Nephron progenitor cell (in vitro differentiated cells): ENCODE data around the gene SOX1.

Experiments
- DNase-seq: peaks from one replicate; pipeline ENCODE4 v3.0.0; 2021
- H3K27ac Mint-ChIP-seq: 2 replicates; pipeline ENCODE4 v1.8.0; 2021; ENCODE audit warnings: mild to moderate bottlenecking, moderate library complexity, mixed read lengths
- H3K27me3 Mint-ChIP-seq: 2 replicates; pipeline ENCODE4 v1.8.0; 2021; ENCODE audit warnings: mild to moderate bottlenecking, low read depth, mixed read lengths; ENCODE audit not compliant: poor library complexity
- H3K36me3 Mint-ChIP-seq: 2 replicates; pipeline ENCODE4 v1.8.0; 2021; ENCODE audit warnings: low read depth, mixed read lengths
- H3K4me1 Mint-ChIP-seq: 2 replicates; pipeline ENCODE4 v1.8.0; 2021; ENCODE audit warnings: mixed read lengths
- H3K4me3 Mint-ChIP-seq: 2 replicates; pipeline ENCODE4 v1.8.0; 2021; ENCODE audit warnings: mild to moderate bottlenecking, moderate library complexity, mixed read lengths
- H3K9me3 Mint-ChIP-seq: 2 replicates; pipeline ENCODE4 v1.8.0; 2021; ENCODE audit warnings: mild to moderate bottlenecking, moderate library complexity, mixed read lengths
- TF ChIP-seq, protein P1 (sequence below): fragments of 200-600 bp; sonication (generic); IDR thresholded peaks from 2 replicates; pipeline ENCODE4 v1.5.0; 2021; ENCODE audit warnings: antibody characterized with exemption

The SOX1 gene

DNA sequence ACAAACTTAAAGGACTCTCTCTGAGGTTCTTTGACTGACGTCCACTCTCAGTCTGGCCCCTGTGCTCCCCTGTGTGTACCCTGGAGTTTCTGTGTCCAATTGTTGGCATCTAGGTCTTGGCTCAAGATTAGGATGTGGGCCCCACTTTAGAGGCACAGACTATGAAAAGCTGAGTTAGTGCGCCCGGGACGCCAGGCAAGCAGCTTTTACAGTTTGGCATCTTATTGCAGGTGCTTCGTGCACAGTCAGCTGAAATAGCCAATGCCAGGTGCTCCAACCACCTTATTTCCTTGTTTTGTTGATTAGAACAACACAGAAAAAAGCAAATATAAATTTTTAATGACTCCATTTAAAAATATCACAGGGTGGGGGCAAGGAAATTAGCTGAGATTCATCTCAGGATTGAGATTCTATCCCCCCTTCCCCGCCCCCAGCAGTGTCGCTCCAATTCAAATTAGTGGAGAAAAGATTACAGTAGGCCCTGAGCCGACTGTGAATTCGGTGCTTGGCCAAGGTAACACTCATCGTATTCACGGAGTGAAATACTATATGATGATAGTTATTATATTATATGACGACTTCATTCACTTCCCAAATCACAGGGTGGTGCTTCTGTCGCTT lies 4.3 kb downstream of the SOX1 start:
- peaks cover 16% of the 10 kb centered on the region for H3K4me1 Mint-ChIP-seq
- peaks cover 97% of the 10 kb centered on the region for H3K27me3 Mint-ChIP-seq
- DNase-seq = no peak
- H3K9me3 Mint-ChIP-seq = no peaks in the 10 kb centered on the region
- no peaks in the 10 kb centered on the region for H3K36me3 Mint-ChIP-seq
- TF ChIP-seq, protein P1, sequence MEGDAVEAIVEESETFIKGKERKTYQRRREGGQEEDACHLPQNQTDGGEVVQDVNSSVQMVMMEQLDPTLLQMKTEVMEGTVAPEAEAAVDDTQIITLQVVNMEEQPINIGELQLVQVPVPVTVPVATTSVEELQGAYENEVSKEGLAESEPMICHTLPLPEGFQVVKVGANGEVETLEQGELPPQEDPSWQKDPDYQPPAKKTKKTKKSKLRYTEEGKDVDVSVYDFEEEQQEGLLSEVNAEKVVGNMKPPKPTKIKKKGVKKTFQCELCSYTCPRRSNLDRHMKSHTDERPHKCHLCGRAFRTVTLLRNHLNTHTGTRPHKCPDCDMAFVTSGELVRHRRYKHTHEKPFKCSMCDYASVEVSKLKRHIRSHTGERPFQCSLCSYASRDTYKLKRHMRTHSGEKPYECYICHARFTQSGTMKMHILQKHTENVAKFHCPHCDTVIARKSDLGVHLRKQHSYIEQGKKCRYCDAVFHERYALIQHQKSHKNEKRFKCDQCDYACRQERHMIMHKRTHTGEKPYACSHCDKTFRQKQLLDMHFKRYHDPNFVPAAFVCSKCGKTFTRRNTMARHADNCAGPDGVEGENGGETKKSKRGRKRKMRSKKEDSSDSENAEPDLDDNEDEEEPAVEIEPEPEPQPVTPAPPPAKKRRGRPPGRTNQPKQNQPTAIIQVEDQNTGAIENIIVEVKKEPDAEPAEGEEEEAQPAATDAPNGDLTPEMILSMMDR = no peak
- H3K27ac Mint-ChIP-seq = no peak overlapping the region
- peak overlapping the region; percentile 68 for H3K4me3 Mint-ChIP-seq

DNA sequence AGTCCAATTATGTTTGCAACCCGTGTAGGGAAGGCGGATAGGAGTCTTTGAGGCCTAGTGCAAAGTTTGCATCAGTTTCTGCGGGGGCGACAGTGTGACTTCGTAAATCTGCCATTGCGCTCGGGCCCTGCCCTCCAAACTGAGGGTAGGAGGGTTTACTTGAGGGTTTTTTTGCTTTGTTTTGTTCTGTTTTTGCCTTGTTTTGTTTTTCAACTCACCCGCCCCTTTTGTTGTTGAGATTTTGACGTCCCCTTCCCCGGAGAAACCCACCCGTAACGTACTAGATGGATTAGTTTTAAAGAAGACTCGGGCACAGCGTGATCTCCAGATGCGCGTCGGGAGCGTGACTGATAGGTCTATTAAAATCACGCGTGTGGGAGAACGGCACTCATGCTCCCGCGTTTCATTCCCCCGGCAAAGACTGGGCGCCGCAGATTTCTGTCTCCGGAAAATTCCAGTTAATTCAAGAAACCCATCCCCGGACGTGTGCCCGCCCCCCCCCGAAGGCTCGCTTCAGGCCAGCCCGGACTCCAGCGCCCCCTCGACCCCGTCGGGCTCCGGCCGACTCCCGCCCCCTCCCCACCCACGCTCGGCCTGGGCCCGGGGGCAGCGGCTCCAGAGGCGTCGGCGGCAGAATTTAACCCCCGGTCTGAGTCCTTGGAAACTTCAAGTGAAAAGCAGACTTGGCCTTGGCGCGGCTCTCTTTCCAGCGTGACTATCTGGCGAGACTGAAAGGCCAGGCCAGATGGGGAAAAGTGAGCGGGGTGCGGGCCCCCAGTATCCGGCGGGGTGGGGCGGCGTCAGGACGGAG lies 5.0 kb downstream of the SOX1 start:
- peaks cover 16% of the 10 kb centered on the region for H3K4me1 Mint-ChIP-seq
- H3K27ac Mint-ChIP-seq = no peak overlapping the region
- H3K27me3 Mint-ChIP-seq = peaks cover 97% of the 10 kb centered on the region
- TF ChIP-seq, protein P1 = no peak
- H3K36me3 Mint-ChIP-seq = no peaks in the 10 kb centered on the region
- no peaks in the 10 kb centered on the region for H3K9me3 Mint-ChIP-seq
- peak; percentile 30 for DNase-seq
- peak overlapping the region; percentile 68 for H3K4me3 Mint-ChIP-seq

DNA sequence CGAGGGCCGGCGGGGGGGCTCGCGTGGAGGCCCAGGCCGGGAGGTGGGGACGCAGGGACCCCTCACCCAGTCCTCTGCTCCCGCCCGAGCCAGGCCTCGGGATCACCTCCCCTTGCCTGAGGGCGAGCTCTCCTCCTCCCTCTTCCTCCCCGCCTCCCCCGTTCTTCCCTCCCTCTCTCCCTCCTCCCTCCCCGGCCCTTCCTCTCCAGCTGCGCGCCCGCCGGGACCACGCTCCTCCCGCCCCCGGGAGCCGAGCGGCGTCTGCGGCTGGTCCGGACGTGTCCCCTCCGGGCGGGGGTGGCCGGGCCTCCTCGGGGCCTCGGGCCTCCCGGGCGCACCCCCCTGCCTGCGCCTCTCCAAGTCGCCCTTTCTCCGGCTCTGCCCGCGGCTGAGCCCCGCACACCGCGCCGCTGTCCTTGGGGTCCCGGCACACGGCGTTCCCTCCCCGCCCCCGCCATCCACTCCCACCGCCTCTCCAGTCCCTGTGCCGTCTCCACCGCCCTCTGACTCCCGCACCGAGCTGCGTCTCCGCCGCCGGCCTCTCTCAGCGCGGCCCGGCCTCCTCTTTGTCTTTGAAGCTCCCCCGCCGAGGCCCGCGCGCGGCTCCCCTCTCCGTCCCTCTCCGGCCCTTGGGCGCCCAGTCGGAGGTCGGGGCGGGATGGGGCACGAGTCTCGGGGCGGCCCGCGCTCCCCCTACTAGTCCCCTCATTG lies 5.7 kb downstream of the SOX1 start:
- Mint-ChIP-seq H3K36me3 (no peaks in the 10 kb centered on the region), H3K9me3 (no peaks in the 10 kb centered on the region), H3K4me1 (peaks cover 16% of the 10 kb centered on the region), H3K27ac (no peak overlapping the region), H3K27me3 (peaks cover 93% of the 10 kb centered on the region), H3K4me3 (peak overlapping the region; percentile 49)
- TF ChIP-seq, protein P1 = no peak
- peak; percentile 72 for DNase-seq

DNA sequence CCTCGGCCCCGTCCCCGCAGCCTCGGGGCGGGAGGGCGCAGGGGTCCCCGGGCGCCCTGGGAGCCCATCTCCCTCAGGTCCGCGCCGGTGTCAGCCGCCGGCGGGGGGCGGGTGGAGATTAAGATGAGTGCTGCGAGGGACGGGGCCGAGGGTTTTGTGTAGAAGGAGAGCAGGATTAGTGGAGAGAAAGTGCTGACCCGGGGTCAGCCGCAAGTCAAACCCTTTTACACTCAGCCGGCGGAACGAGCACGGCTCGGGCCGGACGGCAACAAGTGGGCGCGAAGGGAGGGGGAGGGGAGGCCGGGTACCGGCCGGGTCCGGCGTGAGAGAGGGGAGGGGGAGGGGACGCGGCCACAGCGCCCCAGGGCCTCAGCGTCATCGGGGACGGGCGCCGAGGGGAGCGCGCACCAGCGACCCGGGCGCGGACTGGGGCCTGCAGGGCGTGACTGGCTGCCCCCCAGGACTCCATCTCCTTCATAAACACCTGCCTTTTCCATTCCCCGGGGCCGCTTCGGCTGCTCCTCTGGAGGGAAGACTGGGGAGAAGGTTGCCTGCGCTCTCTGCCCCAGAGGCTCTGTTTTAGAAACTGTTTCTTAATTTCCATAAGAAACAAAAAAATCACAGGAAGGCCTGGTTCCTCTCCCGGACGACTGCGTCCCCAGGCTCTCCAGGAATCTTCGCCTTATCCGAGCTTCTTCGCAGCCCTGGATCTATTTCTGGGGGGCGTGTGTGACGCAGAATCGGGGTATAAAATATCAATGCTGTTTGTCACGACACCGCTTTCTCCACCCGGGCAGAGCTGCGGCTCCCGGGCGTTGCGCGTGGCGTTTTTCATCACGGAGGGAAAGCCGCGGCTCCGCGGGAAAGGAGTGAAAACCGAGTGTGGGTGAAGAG lies 6.5 kb downstream of the SOX1 start:
- TF ChIP-seq, protein P1 = no peak
- no peak overlapping the region for H3K27ac Mint-ChIP-seq
- no peaks in the 10 kb centered on the region for H3K36me3 Mint-ChIP-seq
- peaks cover 87% of the 10 kb centered on the region for H3K27me3 Mint-ChIP-seq
- peak overlapping the region; percentile 66 for H3K4me3 Mint-ChIP-seq
- H3K4me1 Mint-ChIP-seq = peaks cover 16% of the 10 kb centered on the region
- peak; percentile 54 for DNase-seq
- no peaks in the 10 kb centered on the region for H3K9me3 Mint-ChIP-seq

DNA sequence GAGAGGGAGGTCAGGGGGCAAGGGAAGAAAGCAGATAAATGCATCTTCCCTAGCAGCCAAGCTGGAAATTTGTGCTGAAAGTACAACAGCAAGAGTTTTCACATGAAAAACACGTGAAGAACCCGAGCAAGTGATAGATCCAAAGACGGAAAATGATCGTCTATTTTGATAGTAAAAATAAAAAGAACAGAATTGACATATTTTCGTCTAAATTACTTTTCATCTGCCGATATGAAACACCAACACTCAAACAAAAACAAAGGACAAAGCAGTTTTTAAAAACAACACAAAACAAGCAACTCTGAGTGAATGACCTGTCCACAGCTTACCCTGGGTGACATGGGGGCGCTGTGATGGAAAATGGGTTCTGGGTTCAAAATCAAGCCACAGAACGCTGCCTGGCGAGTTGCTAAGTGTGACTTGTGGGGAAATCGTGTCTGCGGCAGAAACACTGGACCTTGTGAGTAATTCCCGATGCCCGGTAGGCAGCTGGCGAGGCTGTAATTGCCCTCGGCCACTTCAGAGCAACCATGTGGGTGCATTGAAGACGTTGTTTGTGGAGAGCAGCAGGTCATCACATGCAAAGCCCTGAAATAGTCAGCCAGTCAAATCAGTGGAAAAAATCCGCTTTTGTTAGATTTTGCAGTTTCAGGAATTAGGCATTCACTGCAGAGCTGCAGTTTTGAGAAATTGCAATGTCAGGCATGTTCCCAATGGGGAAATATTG lies 7.4 kb downstream of the SOX1 start:
- Mint-ChIP-seq H3K4me3 (peak overlapping the region; percentile 64), H3K36me3 (no peaks in the 10 kb centered on the region), H3K27me3 (peaks cover 80% of the 10 kb centered on the region), H3K4me1 (peaks cover 16% of the 10 kb centered on the region), H3K27ac (no peak overlapping the region), H3K9me3 (no peaks in the 10 kb centered on the region)
- no peak for DNase-seq
- TF ChIP-seq, protein P1 = no peak
